Heart left ventricle (tissue), 16 donors: Measurements from ENCODE around the gene KCNAB1. TPM values are rescaled to one million over a fixed set of nuclear protein-coding genes. Genes with fewer than 3 reads are reported as not detected.

Experiments used
- ATAC-seq, 4 donors: fragments of 200-7000 bp; cut with Tn5 transposase; one replicate each; pipeline ENCODE4 v1.9.1; 2020 to 2022; ENCODE audit warnings: moderate library complexity in 4 of 4, mild to moderate bottlenecking in 3 of 4, moderate number of reproducible peaks in 1 of 4
- DNase-seq, 5 donors: peaks; one replicate each; pipeline ENCODE4 v3.0.0-alpha.2; 2020
- H3K27ac ChIP-seq, 12 donors: fragments of 200-600 bp; sonication (generic) in 4 of 12; one replicate each; pipeline versions ENCODE4 v1.5.0 to v1.8.0; 2016 to 2022; ENCODE audit warnings: mild to moderate bottlenecking in 2 of 12
- H3K27me3 ChIP-seq, 9 donors: fragments of 200-600 bp; sonication (generic) in 2 of 9; one replicate each; pipeline versions ENCODE4 v1.5.1 to v1.8.0; 2016 to 2022; ENCODE audit warnings: mild to moderate bottlenecking in 3 of 9
- H3K36me3 ChIP-seq, 9 donors: fragments of 200-600 bp; sonication (generic) in 2 of 9; one replicate each; pipeline versions ENCODE4 v1.5.0 to v1.8.0; 2018 to 2022; ENCODE audit warnings: mild to moderate bottlenecking in 2 of 9
- H3K4me1 ChIP-seq, 12 donors: fragments of 200-600 bp; sonication (generic) in 4 of 12; one replicate each; pipeline versions ENCODE4 v1.5.0 to v1.8.0; 2016 to 2022; ENCODE audit warnings: mild to moderate bottlenecking in 3 of 12
- H3K4me3 ChIP-seq, 12 donors: fragments of 200-600 bp; sonication (generic) in 4 of 12; one replicate each; pipeline versions ENCODE4 v1.5.0 to v1.8.0; 2017 to 2022; ENCODE audit warnings: mild to moderate bottlenecking in 9 of 12, moderate library complexity in 4 of 12
- H3K9me3 ChIP-seq, 12 donors: fragments of 200-600 bp; sonication (generic) in 4 of 12; one replicate each; pipeline versions ENCODE4 v1.5.0 to v1.8.0; 2016 to 2022; ENCODE audit warnings: mild to moderate bottlenecking in 1 of 12
- POLR2A ChIP-seq, 2 donors: fragments of 450-650 bp; IDR thresholded peaks; one replicate each; pipeline ENCODE4 v1.6.1; 2017; ENCODE audit warnings: antibody characterized with exemption in 2 of 2, mild to moderate bottlenecking in 2 of 2, moderate library complexity in 2 of 2
- WGBS, 4 donors: extraction: QIAGEN DNeasy Blood & Tissue Kit in 2 of 4; methylation state at CpG; one replicate each; pipeline versions ENCODE4 v1.1.5 to v1.1.7; 2013 to 2018; 5-methylcytosine and 5-hydroxymethylcytosine counted together
- intact Hi-C, 10 donors: fragments of 100-400 bp; cut with DNase I; formaldehyde crosslinking; loops; one replicate each; pipeline versions ENCODE4 v1.11.1 to v1.14.2; 2022
- polyA plus RNA-seq, 2 donors: library from polyadenylated mRNA; stranded (reverse); fragments of 200-250 nt; gene quantifications; one replicate each; pipeline ENCODE4 v1.2.3, GENCODE V29; 2013
- total RNA-seq, 9 donors: library from RNA; depleted of rRNA in 2 of 9; stranded (reverse); fragments of >200 nt in 2 of 9; fragmentation: NEBNext Ultra II Directional in 3 of 9; extraction: Animal tissue kit (Norgen Biotek cat#: 25700) in 3 of 9; gene quantifications; one replicate each; pipeline versions ENCODE4 v1.1.0 to v1.2.4, GENCODE V29; 2016 to 2023
- TF ChIP-seq, protein P1 (sequence below), 12 donors: fragments of 200-600 bp; sonication (generic) in 4 of 12; IDR thresholded peaks; one replicate each; pipeline versions ENCODE4 v1.5.0 to v1.8.0; 2018 to 2022; ENCODE audit warnings: antibody characterized with exemption in 12 of 12, mild to moderate bottlenecking in 5 of 12
- donor health status: ischemic (EF 13 %, LVEDD 7.1; RV severe dilation, severe dysfunction).
- donor health status: healthy with polysubstance abuse.
- donor health status: DM: no; HTN: yes; CAD: no.
- donor health status: DM: no; HTN: no; CAD: no.
- donor health status: ischemic (EF 25% LVEDD 6.9; RV normal size, moderate dysfunction).
- donor health status: ischemic (EF 25% LVEDD 5.7; RV mildly dilated, moderate dysfunction).
- donor health status: healthy.
- donor health status: DM: yes; HTN: yes; CAD: no.
- donor health status: ischemic (EF 35%, LVEDD 5.7; RV mildly dilated, moderate dysfunction).
- donor health status: nonischemic (EF 11% LVEDD 7.7; RV severe dilation, severe dysfunction).
- donor health status: DM: yes; HTN: yes; CAD: no.
- donor health status: PGD.
- donor health status: ischemic (EF 29% LVEDD 5.4; RV normal size, mild dysfunction).
- donor health status: nonischemic (EF 23%, LVEDD 6.1; RV moderate dilation, normal function).

The KCNAB1 gene
- total and polyA plus RNA-seq, 11 donors = 1.1 to 3.5 (median 2.3) TPM

DNA sequence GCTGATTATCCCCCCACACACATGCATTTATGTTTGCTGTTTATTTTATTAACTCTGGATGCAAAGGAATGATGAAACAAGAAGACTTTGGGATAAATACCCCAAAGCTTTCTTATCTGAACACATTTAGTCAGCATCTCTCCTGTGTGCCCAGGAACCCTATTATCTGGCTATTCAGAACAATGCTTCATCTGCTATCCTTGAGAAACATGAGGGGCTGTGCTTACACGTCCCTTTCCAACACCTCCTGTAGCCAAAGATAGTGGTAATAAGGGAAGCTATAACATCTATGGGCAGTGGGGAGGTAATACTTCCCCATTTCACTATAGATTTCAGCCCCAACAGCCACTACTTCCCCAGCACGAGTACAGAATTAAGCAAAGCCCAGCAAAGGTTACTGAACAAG lies 339.8 kb downstream of the KCNAB1 start:
- ATAC-seq (no peak), DNase-seq (no peak)
- TF ChIP-seq, protein P1, sequence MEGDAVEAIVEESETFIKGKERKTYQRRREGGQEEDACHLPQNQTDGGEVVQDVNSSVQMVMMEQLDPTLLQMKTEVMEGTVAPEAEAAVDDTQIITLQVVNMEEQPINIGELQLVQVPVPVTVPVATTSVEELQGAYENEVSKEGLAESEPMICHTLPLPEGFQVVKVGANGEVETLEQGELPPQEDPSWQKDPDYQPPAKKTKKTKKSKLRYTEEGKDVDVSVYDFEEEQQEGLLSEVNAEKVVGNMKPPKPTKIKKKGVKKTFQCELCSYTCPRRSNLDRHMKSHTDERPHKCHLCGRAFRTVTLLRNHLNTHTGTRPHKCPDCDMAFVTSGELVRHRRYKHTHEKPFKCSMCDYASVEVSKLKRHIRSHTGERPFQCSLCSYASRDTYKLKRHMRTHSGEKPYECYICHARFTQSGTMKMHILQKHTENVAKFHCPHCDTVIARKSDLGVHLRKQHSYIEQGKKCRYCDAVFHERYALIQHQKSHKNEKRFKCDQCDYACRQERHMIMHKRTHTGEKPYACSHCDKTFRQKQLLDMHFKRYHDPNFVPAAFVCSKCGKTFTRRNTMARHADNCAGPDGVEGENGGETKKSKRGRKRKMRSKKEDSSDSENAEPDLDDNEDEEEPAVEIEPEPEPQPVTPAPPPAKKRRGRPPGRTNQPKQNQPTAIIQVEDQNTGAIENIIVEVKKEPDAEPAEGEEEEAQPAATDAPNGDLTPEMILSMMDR (IDR thresholded peaks at IDR 0.05) = no peak
- TF ChIP-seq POLR2A (IDR thresholded peaks at IDR 0.05) = no peak
- 40 to 48% (median 47%) methylated on average over 2 of the region's 2 CpGs for WGBS, 4 donors
- intact Hi-C loops = loop anchor here in 1 of 10 donors (5.0 kb wide), 1 partner anchor 308 kb away; no protein-coding TSS in a partner anchor
- H3K27ac ChIP-seq = no peak overlapping the region
- H3K9me3 ChIP-seq = no peaks in the 10 kb centered on the region
- H3K4me1 ChIP-seq = peaks cover 0 to 17% (median 5%) of the 10 kb centered on the region in 12 donors
- no peak overlapping the region for H3K4me3 ChIP-seq
- no peaks in the 10 kb centered on the region for H3K27me3 ChIP-seq
- H3K36me3 ChIP-seq = no peaks in the 10 kb centered on the region

DNA sequence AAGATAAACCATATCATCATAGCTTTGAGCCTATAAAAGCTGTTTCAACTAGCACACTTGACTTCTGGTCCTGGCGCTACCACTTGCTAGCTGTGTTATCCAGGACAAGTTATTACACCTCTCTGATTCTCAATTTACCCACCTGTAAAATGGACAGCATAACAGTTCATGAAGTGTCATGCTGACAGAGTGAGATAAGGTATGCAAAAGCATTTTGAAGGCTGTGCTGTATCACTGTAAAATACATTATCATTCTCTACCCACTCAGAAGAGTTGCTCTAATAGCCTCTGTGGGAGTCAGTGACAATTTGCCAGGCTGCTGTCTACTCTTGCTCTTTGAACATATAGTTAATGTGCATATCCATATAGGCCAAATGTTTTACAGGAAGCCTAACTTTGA lies 341.5 kb downstream of the KCNAB1 start:
- no peak for TF ChIP-seq POLR2A (IDR thresholded peaks at IDR 0.05)
- TF ChIP-seq, protein P1 (IDR thresholded peaks at IDR 0.05) = no peak
- 87 to 96% (median 91%) methylated on average over 1 of the region's 1 CpG for WGBS, 4 donors

DNA sequence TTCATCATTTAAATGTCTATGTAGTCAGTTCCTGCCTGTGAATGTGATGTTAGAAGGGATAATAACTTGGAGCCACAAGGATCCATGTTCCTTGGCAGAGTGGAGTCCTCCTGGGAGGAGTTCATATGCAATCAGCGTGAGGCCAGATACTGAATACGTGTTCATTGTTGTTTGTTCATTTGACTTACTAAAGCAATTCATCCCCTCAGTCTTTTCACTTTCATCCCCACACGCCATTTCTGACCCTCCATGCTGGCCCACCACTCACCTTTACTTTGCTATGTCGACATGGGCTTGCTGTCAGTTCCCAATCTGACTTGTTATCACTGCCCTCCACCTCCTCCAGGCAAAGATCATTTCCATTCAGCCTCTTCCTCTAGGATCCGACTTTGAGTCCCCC lies 342.7 kb downstream of the KCNAB1 start:
- no peak for ATAC-seq
- Histone ChIP-seq H3K27me3 (no peaks in the 10 kb centered on the region), H3K4me3 (no peak overlapping the region), H3K4me1 (peaks cover 0 to 18% (median 5%) of the 10 kb centered on the region in 12 donors), H3K36me3 (no peaks in the 10 kb centered on the region), H3K9me3 (no peaks in the 10 kb centered on the region), H3K27ac (no peak overlapping the region)
- intact Hi-C loops = loop anchor here in 1 of 10 donors (5.0 kb wide), 1 partner anchor 311 kb away; no protein-coding TSS in a partner anchor
- DNase-seq = no peak
- TF ChIP-seq, protein P1 (IDR thresholded peaks at IDR 0.05) = no peak
- TF ChIP-seq POLR2A (IDR thresholded peaks at IDR 0.05) = no peak
- WGBS, 4 donors = 68 to 79% (median 74%) methylated on average over 5 of the region's 5 CpGs

More for the DNA sequence above, 341.5 kb downstream of the KCNAB1 start:
- ATAC-seq (no peak), DNase-seq (no peak)
- Histone ChIP-seq H3K4me1 (peaks cover 0 to 18% (median 5%) of the 10 kb centered on the region in 12 donors), H3K9me3 (no peaks in the 10 kb centered on the region), H3K36me3 (no peaks in the 10 kb centered on the region), H3K27ac (no peak overlapping the region), H3K4me3 (no peak overlapping the region), H3K27me3 (no peaks in the 10 kb centered on the region)
- intact Hi-C loops = loop anchor here in 1 of 10 donors (5.0 kb wide), 1 partner anchor 310 kb away; no protein-coding TSS in a partner anchor

DNA sequence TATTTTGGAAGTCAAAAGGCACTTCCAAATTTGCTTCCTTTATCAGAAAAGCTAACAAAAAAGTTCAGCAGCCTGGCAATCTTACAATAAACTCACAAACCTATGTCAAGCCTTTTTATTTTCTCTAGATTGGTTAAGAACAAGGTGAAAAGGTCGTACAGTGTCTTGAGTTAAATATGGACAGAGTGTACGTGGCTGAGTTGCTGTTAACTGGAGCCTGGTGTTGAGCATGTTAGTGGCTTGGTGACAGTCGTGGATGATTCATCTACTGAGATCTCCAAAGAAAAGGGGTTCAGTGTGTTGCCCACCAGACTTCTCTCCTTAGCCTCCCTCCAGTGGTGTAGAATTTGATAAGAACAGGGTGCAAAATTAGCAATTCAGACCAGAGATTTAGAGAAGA lies 344.8 kb downstream of the KCNAB1 start:
- no peak for TF ChIP-seq POLR2A (IDR thresholded peaks at IDR 0.05)
- TF ChIP-seq, protein P1 (IDR thresholded peaks at IDR 0.05) = no peak
- H3K36me3 ChIP-seq = no peaks in the 10 kb centered on the region
- DNase-seq = no peak
- H3K9me3 ChIP-seq = no peaks in the 10 kb centered on the region
- no peaks in the 10 kb centered on the region for H3K27me3 ChIP-seq
- WGBS, 4 donors = 30 to 48% (median 32%) methylated on average over 3 of the region's 3 CpGs
- H3K4me3 ChIP-seq = no peak overlapping the region
- ATAC-seq = peak in 3 of 4 donors; percentile 57 to 78 (median 77)
- intact Hi-C loops = no loop called here
- H3K4me1 ChIP-seq = peaks cover 0 to 13% (median under 1%) of the 10 kb centered on the region in 12 donors
- no peak overlapping the region for H3K27ac ChIP-seq
